ENCODE results near the gene PRSS35. TPM values are rescaled to one million over a fixed set of nuclear protein-coding genes. Genes with fewer than 3 reads are reported as not detected.

The PRSS35 gene
- total and polyA plus RNA-seq, 2 of the 8 experiments (the other 6 are each of a cell fraction or from before 2014, with no cell fraction given), result 1.3 to 2.9 TPM

DNA sequence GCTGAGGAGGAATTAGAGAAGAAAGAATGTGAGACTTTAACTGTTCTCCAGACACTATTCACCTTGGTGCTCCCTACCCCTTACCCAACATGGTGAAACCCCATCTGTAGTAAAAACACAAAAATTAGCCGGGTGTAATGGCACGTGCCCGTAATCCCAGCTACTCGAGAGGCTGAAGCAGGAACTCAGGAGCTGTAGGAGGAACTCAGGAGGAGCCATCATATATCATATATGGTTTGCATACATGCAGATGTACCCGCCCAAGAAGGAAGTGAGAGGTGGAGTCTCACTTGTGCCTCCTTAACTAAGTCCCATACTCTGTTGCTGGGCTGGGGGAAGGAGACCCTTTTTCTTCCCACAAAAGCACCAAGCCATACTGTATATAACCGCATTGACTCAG is 46.0 kb upstream of the PRSS35 start (continued):
- TF ChIP-seq, protein P1, sequence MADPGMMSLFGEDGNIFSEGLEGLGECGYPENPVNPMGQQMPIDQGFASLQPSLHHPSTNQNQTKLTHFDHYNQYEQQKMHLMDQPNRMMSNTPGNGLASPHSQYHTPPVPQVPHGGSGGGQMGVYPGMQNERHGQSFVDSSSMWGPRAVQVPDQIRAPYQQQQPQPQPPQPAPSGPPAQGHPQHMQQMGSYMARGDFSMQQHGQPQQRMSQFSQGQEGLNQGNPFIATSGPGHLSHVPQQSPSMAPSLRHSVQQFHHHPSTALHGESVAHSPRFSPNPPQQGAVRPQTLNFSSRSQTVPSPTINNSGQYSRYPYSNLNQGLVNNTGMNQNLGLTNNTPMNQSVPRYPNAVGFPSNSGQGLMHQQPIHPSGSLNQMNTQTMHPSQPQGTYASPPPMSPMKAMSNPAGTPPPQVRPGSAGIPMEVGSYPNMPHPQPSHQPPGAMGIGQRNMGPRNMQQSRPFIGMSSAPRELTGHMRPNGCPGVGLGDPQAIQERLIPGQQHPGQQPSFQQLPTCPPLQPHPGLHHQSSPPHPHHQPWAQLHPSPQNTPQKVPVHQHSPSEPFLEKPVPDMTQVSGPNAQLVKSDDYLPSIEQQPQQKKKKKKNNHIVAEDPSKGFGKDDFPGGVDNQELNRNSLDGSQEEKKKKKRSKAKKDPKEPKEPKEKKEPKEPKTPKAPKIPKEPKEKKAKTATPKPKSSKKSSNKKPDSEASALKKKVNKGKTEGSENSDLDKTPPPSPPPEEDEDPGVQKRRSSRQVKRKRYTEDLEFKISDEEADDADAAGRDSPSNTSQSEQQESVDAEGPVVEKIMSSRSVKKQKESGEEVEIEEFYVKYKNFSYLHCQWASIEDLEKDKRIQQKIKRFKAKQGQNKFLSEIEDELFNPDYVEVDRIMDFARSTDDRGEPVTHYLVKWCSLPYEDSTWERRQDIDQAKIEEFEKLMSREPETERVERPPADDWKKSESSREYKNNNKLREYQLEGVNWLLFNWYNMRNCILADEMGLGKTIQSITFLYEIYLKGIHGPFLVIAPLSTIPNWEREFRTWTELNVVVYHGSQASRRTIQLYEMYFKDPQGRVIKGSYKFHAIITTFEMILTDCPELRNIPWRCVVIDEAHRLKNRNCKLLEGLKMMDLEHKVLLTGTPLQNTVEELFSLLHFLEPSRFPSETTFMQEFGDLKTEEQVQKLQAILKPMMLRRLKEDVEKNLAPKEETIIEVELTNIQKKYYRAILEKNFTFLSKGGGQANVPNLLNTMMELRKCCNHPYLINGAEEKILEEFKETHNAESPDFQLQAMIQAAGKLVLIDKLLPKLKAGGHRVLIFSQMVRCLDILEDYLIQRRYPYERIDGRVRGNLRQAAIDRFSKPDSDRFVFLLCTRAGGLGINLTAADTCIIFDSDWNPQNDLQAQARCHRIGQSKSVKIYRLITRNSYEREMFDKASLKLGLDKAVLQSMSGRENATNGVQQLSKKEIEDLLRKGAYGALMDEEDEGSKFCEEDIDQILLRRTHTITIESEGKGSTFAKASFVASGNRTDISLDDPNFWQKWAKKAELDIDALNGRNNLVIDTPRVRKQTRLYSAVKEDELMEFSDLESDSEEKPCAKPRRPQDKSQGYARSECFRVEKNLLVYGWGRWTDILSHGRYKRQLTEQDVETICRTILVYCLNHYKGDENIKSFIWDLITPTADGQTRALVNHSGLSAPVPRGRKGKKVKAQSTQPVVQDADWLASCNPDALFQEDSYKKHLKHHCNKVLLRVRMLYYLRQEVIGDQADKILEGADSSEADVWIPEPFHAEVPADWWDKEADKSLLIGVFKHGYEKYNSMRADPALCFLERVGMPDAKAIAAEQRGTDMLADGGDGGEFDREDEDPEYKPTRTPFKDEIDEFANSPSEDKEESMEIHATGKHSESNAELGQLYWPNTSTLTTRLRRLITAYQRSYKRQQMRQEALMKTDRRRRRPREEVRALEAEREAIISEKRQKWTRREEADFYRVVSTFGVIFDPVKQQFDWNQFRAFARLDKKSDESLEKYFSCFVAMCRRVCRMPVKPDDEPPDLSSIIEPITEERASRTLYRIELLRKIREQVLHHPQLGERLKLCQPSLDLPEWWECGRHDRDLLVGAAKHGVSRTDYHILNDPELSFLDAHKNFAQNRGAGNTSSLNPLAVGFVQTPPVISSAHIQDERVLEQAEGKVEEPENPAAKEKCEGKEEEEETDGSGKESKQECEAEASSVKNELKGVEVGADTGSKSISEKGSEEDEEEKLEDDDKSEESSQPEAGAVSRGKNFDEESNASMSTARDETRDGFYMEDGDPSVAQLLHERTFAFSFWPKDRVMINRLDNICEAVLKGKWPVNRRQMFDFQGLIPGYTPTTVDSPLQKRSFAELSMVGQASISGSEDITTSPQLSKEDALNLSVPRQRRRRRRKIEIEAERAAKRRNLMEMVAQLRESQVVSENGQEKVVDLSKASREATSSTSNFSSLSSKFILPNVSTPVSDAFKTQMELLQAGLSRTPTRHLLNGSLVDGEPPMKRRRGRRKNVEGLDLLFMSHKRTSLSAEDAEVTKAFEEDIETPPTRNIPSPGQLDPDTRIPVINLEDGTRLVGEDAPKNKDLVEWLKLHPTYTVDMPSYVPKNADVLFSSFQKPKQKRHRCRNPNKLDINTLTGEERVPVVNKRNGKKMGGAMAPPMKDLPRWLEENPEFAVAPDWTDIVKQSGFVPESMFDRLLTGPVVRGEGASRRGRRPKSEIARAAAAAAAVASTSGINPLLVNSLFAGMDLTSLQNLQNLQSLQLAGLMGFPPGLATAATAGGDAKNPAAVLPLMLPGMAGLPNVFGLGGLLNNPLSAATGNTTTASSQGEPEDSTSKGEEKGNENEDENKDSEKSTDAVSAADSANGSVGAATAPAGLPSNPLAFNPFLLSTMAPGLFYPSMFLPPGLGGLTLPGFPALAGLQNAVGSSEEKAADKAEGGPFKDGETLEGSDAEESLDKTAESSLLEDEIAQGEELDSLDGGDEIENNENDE (IDR thresholded peaks at IDR 0.05; ENCODE audit: insufficient replicate concordance, low read length), result no peak
- TF ChIP-seq SP4 (IDR thresholded peaks at IDR 0.05; ENCODE audit: low read length), result no peak
- TF ChIP-seq TEAD4 (IDR thresholded peaks at IDR 0.05; ENCODE audit: low read depth, low read length), result no peak
- TF ChIP-seq, protein P2, sequence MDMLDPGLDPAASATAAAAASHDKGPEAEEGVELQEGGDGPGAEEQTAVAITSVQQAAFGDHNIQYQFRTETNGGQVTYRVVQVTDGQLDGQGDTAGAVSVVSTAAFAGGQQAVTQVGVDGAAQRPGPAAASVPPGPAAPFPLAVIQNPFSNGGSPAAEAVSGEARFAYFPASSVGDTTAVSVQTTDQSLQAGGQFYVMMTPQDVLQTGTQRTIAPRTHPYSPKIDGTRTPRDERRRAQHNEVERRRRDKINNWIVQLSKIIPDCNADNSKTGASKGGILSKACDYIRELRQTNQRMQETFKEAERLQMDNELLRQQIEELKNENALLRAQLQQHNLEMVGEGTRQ (IDR thresholded peaks at IDR 0.05; ENCODE audit: low read length), result no peak
- no peak for TF ChIP-seq PHF8 (conservative IDR thresholded peaks at IDR 0.05; ENCODE audit: low read depth, low read length)
- no peak for TF ChIP-seq CBX5 (IDR thresholded peaks at IDR 0.05; ENCODE audit: low read depth, low read length)
- TF ChIP-seq POLR2A (IDR thresholded peaks at IDR 0.05; ENCODE audit: control extremely low read depth in 1 of 2, low read depth in 2 of 2, low read length in 2 of 2), result no peak
- no peak for TF ChIP-seq CTBP2 (IDR thresholded peaks at IDR 0.05; ENCODE audit: borderline replicate concordance, insufficient read depth, insufficient read length, low read length)
- no peak for TF ChIP-seq FOSL1 (IDR thresholded peaks at IDR 0.05; ENCODE audit: insufficient read depth, low read depth, low read length)
